Activated CD4-positive, alpha-beta memory T cell treated with anti-CD3 and anti-CD28 coated beads for 36 hours (primary cell): ENCODE results near the gene DCDC2. TPM values are rescaled to one million over a fixed set of nuclear protein-coding genes. Genes with fewer than 3 reads are reported as not detected.
"Not testable (repeated sequence)": the region's sequence is repeated elsewhere in the genome, so short reads cannot be mapped to it uniquely, and the experiment has no call there.

Source experiments
- CTCF ChIA-PET: fragments of 350-600 bp; sonication (Branson Sonifier 250); formaldehyde crosslinking; loops from one replicate; lab custom pipeline; 2021; ENCODE audit warnings: antibody characterized with exemption, inconsistent platforms; lab: Charles Lee
- POLR2A ChIA-PET: fragments of 350-600 bp; sonication (Branson Sonifier 250); formaldehyde crosslinking; loops from one replicate; lab custom pipeline; 2021; ENCODE audit warnings: antibody characterized with exemption; lab: Charles Lee
- DNase-seq: peaks from one replicate; pipeline ENCODE4 v3.0.0-alpha.2; 2020
- H3K27ac Mint-ChIP-seq: one replicate; pipeline ENCODE4 v1.8.0; 2021; ENCODE audit warnings: mixed read lengths
- H3K27me3 Mint-ChIP-seq: one replicate; pipeline ENCODE4 v1.8.0; 2021; ENCODE audit warnings: mixed read lengths
- H3K36me3 Mint-ChIP-seq: one replicate; pipeline ENCODE4 v1.8.0; 2021; ENCODE audit warnings: mixed read lengths
- H3K4me1 Mint-ChIP-seq: one replicate; pipeline ENCODE4 v1.8.0; 2021; ENCODE audit warnings: low read depth, mixed read lengths
- H3K4me3 Mint-ChIP-seq: one replicate; pipeline ENCODE4 v1.8.0; 2021; ENCODE audit warnings: mild to moderate bottlenecking, mixed read lengths
- H3K9me3 Mint-ChIP-seq: one replicate; pipeline ENCODE4 v1.8.0; 2021; ENCODE audit warnings: mixed read lengths
- intact Hi-C: fragments of 100-400 bp; cut with micrococcal nuclease; formaldehyde crosslinking; loops from one replicate; pipeline ENCODE4 v1.15.1; 2023
- total RNA-seq, 2 experiments: library from RNA; stranded (reverse); gene quantifications; one replicate each; pipeline ENCODE4 v1.2.3, GENCODE V29; 2021

Gene DCDC2
- total RNA-seq, 2 experiments from 2014 or later = 0.31 TPM; not detected in 1

DNA sequence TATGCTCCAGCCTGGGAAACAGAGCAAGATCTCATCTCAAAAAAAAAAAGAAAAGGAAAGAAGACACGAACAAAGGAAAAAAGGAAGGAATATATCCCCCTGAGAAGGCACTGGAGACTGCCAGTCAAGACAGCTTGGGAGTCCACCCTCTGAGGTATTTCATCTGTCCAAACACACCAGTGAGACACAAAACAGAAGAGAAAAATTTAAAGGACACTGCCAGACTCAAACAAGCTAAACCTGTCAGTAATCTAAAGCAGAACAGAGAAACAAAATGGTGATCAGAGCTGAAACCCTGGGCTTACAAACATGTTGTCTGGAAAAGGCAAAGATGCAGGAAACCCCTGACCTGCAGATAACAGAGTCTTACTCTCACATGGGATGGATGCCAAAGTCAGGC lies 114.9 kb downstream of the DCDC2 start:
- no peak for DNase-seq
- CTCF ChIA-PET = no interaction called here
- intact Hi-C loops = no loop called here
- H3K27ac Mint-ChIP-seq = no peak overlapping the region
- POLR2A ChIA-PET = no interaction called here
- no peaks in the 10 kb centered on the region for H3K36me3 Mint-ChIP-seq
- H3K4me1 Mint-ChIP-seq = no peaks in the 10 kb centered on the region
- no peak overlapping the region for H3K4me3 Mint-ChIP-seq
- H3K27me3 Mint-ChIP-seq = peaks cover 4% of the 10 kb centered on the region
- H3K9me3 Mint-ChIP-seq = no peaks in the 10 kb centered on the region

DNA sequence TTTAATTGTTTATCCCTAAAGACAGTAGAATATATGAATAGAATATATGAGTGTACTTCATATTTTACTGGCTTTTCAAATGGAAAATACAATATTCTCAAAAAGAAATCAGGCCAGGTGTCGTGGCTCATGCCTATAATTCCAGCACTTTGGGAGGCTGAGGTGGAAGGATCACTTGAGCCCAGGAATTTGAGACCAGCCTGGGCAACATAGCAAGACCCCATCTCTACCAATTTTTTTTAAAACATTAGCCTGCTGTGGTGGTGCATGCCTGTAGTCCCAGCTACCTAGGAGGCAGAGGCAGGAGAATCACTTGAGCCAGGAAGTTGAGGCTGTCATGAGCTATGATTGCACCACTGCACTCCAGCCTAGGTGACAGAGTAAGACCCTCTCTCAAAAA lies 116.1 kb downstream of the DCDC2 start:
- intact Hi-C loops, H3K4me3 Mint-ChIP-seq, DNase-seq, H3K27ac Mint-ChIP-seq, H3K36me3 Mint-ChIP-seq, H3K4me1 Mint-ChIP-seq, POLR2A ChIA-PET, H3K9me3 Mint-ChIP-seq, H3K27me3 Mint-ChIP-seq, CTCF ChIA-PET: not testable (repeated sequence)

DNA sequence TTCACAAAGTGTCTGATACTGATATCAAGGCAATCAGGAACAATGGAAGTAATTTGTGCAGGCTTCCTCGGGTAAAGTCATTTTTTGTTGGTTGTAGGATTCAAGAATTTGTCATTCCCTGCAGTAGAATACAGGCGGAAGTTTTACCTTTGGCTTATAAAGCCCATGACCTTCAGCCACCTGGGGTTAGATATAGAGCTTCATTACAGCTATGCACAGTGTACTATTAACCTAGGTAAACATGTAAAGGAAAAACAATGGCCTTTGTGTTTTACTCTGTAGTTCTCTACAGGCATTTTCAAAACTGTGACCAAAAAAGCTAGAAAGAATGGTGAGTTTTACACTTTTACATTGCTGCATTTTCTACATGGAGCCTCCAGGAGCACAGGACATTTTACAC lies 116.9 kb downstream of the DCDC2 start:
- Mint-ChIP-seq H3K27me3 (peaks cover 1% of the 10 kb centered on the region), H3K36me3 (no peaks in the 10 kb centered on the region), H3K4me1 (no peaks in the 10 kb centered on the region), H3K27ac (no peak overlapping the region), H3K9me3 (peaks cover 2% of the 10 kb centered on the region), H3K4me3 (no peak overlapping the region)
- CTCF ChIA-PET = no interaction called here
- POLR2A ChIA-PET = no interaction called here
- no peak for DNase-seq
- intact Hi-C loops = no loop called here

DNA sequence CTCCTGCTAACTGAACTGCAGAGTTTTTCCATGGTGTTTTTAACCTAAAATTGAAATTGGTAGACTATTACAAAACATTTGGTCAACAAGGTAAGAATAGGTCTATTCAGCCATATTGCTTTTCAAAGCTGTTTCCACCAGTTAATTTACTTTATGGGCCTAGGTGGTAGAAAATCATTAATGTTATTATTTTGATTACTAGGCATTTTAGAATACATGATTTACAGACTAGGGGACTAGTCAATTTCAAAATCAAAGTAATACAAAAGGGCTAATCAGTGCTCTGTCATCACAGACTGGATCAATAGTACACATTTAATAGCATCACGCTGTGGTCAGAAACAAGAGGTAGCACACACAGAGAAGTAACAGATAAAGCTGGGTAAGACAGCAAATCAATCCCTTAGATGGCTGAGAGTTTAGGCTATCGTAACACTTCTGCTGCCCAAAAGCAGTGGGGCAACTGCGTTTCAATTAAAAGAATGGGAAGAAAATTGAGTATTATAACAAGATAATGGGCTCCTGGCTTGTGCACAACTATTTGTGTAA lies 117.4 kb downstream of the DCDC2 start:
- intact Hi-C loops = no loop called here
- no peak overlapping the region for H3K4me3 Mint-ChIP-seq
- peaks cover 1% of the 10 kb centered on the region for H3K27me3 Mint-ChIP-seq
- no peaks in the 10 kb centered on the region for H3K36me3 Mint-ChIP-seq
- ChIA-PET CTCF (no interaction called here), POLR2A (no interaction called here)
- peaks cover 2% of the 10 kb centered on the region for H3K9me3 Mint-ChIP-seq
- H3K27ac Mint-ChIP-seq = no peak overlapping the region
- H3K4me1 Mint-ChIP-seq = no peaks in the 10 kb centered on the region
- DNase-seq = no peak

DNA sequence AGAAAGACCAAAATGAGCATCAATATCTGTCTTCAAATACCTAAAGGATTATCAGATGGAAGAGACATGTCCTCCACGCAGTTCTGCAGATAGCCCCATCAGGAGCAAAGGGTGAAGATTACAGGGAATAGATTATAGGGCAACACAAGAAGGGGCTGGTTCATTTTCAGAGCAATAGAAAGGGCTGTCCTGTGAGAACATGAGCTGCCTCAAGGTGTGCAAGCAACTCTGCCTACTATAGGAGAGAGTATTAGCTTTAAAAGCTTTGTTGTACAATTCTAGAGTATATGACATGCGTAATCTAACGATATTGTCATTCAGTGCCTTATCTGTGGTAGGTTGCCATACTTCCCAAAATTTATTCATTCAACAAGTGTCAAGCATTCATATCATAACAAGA lies 119.2 kb downstream of the DCDC2 start:
- ChIA-PET POLR2A (no interaction called here), CTCF (no interaction called here)
- Mint-ChIP-seq H3K4me1 (no peaks in the 10 kb centered on the region), H3K9me3 (peaks cover 2% of the 10 kb centered on the region), H3K36me3 (no peaks in the 10 kb centered on the region), H3K4me3 (no peak overlapping the region), H3K27me3 (peaks cover 1% of the 10 kb centered on the region), H3K27ac (no peak overlapping the region)
- intact Hi-C loops = no loop called here
- no peak for DNase-seq

DNA sequence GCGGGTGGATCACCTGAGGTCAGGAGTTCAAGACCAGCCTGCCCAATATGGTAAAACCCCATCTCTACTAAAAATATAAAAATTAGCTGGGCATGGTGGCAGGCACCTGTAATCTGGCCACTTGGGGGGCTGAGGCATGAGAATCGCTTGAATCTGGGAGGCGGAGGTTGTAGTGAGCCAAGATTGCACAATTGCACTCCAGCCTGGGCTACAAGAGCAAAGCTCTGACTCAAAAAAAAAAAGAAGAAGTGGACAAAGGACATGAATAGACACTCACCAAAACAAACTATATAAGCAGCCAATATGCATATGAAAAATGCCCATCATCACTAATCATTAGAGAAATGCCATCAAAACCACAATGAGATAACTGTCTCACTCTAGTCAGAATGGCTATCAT lies 121.1 kb downstream of the DCDC2 start:
- H3K27ac Mint-ChIP-seq, CTCF ChIA-PET, DNase-seq, POLR2A ChIA-PET, H3K4me1 Mint-ChIP-seq, H3K27me3 Mint-ChIP-seq, H3K9me3 Mint-ChIP-seq, H3K4me3 Mint-ChIP-seq, intact Hi-C loops, H3K36me3 Mint-ChIP-seq: not testable (repeated sequence)

DNA sequence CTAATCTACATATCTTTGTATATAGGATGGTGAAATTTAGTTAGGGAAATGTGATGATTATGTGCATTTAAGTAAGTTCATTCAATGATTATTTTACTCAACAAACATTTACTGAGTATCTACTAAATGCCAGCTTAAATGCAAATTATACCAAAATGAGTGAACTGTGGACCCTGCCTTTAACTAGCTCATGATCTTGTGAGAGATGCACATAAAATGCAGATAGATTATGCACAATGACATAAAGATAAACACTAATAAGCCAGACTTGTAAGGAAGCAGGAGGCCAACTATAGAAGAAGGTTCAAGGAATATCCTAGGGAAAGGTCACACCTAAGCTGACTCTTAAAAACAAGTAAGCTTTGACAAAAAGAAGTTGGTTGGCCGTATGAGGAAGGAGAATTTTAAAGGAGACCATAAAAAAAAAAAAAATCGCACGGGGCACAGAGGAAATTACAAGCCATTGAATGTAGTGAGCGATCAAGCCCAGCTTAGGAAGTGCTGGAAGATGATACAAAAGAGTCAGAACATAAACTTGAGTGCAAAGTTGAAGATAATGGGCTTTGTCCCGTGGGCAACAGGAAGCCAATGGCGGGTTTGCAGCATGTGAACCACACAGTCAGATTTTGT lies 123.9 kb downstream of the DCDC2 start:
- CTCF ChIA-PET = interaction anchor here (0.9 kb wide), 1 partner anchor 41 kb away, joined by 3 read pairs; no protein-coding TSS in a partner anchor

DNA sequence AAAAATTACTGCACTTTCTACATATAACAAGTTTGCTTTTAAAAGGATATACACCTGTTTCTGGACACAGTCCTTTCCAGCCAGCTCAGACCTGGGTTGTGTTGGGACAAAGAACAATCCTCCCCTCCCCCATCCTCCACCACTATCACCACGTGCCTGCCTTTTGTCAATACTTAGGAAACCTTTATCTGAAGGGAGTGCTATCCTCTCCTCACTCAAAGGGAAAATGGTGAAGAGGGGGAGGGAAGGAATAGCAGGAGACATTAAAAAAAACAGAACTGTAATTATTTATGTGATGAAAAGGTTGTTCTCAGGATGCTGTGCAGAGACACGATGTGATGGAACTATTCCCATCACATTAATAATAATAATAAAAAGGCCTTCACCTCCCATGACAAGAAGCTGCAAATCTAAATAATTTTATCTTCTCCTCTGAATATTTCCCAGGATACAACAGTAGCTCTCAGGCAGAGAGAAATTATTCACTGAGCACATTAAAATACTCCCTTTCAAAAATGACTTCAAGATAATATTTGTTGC lies 126.4 kb downstream of the DCDC2 start:
- no peaks in the 10 kb centered on the region for H3K4me1 Mint-ChIP-seq
- H3K4me3 Mint-ChIP-seq = no peak overlapping the region
- intact Hi-C loops = no loop called here
- no peak overlapping the region for H3K27ac Mint-ChIP-seq
- ChIA-PET CTCF (no interaction called here), POLR2A (no interaction called here)
- DNase-seq = no peak
- no peaks in the 10 kb centered on the region for H3K9me3 Mint-ChIP-seq
- peaks cover 6% of the 10 kb centered on the region for H3K27me3 Mint-ChIP-seq
- no peaks in the 10 kb centered on the region for H3K36me3 Mint-ChIP-seq

More for the DNA sequence above, 123.9 kb downstream of the DCDC2 start:
- no peaks in the 10 kb centered on the region for H3K4me1 Mint-ChIP-seq
- no peaks in the 10 kb centered on the region for H3K36me3 Mint-ChIP-seq
- DNase-seq = no peak
- POLR2A ChIA-PET = no interaction called here
- intact Hi-C loops = no loop called here
- no peak overlapping the region for H3K27ac Mint-ChIP-seq
- peaks cover 2% of the 10 kb centered on the region for H3K9me3 Mint-ChIP-seq
- H3K4me3 Mint-ChIP-seq = no peak overlapping the region
- peaks cover 2% of the 10 kb centered on the region for H3K27me3 Mint-ChIP-seq

DNA sequence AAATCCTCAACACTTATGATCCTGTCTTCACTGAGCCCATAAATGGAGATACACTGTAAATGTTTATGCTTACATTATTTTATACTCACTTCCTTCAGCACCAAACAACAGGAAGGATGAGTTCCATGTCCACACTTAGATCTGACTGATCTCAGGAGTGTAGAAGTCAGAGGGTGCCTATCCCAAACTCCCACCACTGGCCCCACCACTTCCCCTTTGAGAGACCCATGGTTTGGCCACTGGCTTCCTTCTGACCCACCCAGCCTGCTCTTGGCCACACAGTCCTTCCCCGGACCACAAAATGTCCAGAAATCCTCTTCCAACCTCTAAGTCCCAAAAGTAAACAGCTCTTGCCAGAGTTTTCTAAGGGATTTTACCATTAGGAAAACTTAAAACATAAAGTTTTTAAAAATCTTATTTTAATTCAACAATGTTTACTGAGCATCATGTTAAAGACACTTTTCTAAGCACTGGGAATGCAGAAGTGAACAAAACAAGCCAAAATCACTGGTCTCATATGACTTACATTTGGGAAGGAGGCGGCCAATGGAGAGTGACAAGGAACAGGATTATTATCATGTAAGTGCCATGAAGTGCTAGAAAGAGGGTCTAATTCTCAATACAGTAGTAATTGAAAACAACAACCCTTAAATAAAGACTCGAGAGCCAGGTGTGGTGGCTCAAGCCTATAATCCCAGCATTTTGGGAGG lies 128.0 kb downstream of the DCDC2 start:
- Mint-ChIP-seq H3K27me3 (peaks cover 8% of the 10 kb centered on the region), H3K4me3 (no peak overlapping the region), H3K36me3 (no peaks in the 10 kb centered on the region), H3K4me1 (no peaks in the 10 kb centered on the region), H3K27ac (no peak overlapping the region), H3K9me3 (no peaks in the 10 kb centered on the region)
- no peak for DNase-seq
- intact Hi-C loops = no loop called here
- CTCF ChIA-PET = no interaction called here
- POLR2A ChIA-PET = no interaction called here

DNA sequence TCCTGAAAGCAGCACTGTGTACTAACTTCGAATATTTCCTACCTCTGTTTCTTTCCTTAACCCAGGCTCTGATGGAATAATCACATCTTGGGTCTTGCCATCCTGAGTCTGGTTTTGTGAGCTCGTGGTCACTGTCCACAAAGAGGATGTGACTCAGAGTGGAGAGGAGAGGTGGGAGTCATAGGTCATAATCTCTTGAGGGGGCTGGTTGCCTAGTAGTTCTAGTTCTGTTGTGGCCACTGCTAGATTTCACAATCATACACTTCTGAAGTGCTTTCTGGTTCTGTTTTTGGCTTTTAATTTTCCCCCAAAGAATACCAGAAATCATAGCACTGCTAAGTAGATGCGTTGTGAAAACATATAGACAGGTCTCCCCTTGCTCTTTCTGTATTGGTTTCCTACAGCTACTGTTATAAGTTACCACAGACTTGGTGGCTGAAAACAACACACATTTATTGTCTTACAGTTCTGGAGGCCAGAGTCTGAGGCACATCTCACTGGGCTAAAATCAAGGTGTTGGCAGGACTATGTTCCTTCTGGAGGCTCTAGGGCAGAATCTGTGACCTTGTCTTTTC lies 129.1 kb downstream of the DCDC2 start:
- CTCF ChIA-PET = no interaction called here
- no peak overlapping the region for H3K4me3 Mint-ChIP-seq
- no peaks in the 10 kb centered on the region for H3K36me3 Mint-ChIP-seq
- POLR2A ChIA-PET = no interaction called here
- no peaks in the 10 kb centered on the region for H3K9me3 Mint-ChIP-seq
- no peak overlapping the region for H3K27ac Mint-ChIP-seq
- no peaks in the 10 kb centered on the region for H3K4me1 Mint-ChIP-seq
- intact Hi-C loops = no loop called here
- no peak for DNase-seq
- H3K27me3 Mint-ChIP-seq = peaks cover 8% of the 10 kb centered on the region

DNA sequence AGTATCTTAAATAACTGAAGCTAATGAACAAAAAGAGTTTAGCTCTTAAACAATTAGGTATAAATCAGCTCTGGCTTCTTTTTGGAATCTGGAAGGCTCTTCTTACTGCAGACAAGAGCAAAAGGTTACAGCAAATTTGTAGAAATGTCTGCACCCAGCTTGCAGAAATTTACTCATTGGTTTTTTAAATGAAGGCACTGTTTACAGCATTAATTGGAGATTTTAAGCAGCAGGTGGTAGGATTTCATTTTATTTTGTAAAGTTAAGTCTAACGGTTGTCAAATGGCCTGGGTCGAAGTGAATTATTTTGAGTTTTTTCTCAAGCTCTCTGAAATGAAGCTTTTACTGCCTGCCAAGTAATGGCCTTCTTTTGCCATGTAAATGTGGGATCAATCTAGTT lies 129.7 kb downstream of the DCDC2 start:
- no peak for DNase-seq
- H3K27ac Mint-ChIP-seq = no peak overlapping the region
- no peaks in the 10 kb centered on the region for H3K4me1 Mint-ChIP-seq
- no peak overlapping the region for H3K4me3 Mint-ChIP-seq
- no peaks in the 10 kb centered on the region for H3K36me3 Mint-ChIP-seq
- H3K27me3 Mint-ChIP-seq = peaks cover 7% of the 10 kb centered on the region
- POLR2A ChIA-PET = no interaction called here
- H3K9me3 Mint-ChIP-seq = no peaks in the 10 kb centered on the region
- CTCF ChIA-PET = no interaction called here
- intact Hi-C loops = no loop called here

DNA sequence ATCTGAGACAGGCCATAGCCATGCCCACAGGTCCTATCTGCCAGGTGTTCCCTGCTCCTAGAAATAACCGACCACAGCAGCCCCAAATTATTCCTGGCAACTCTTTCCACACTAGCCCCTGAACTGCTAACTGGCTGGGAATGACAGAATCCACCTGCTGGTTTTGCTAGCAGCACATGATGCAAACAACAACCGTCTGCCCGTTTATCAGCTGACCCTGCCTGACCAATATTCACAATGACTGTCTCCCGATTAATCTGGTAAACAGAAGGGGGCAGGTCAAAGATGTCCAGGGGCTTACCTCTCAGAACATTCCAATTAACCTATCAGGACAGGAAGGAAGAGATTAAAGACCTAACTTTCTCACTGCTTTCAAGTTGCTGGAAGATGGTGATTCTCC lies 130.3 kb downstream of the DCDC2 start:
- Mint-ChIP-seq H3K9me3 (no peaks in the 10 kb centered on the region), H3K4me1 (no peaks in the 10 kb centered on the region)
- CTCF ChIA-PET = no interaction called here

More for the DNA sequence above, 130.3 kb downstream of the DCDC2 start:
- DNase-seq = no peak
- no peak overlapping the region for H3K27ac Mint-ChIP-seq
- peaks cover 7% of the 10 kb centered on the region for H3K27me3 Mint-ChIP-seq
- intact Hi-C loops = no loop called here
- H3K4me3 Mint-ChIP-seq = no peak overlapping the region
- POLR2A ChIA-PET = no interaction called here
- H3K36me3 Mint-ChIP-seq = no peaks in the 10 kb centered on the region
